GM19438 (cell line): ENCODE results near the gene RASSF4.

ENCODE experiments used
- ATAC-seq: cut with Tn5 transposase; IDR thresholded peaks from one replicate; pipeline ENCODE4 v1.9.1; 2021; ENCODE audit warnings: low read depth; ENCODE audit not compliant: unreplicated experiment

The RASSF4 gene

DNA sequence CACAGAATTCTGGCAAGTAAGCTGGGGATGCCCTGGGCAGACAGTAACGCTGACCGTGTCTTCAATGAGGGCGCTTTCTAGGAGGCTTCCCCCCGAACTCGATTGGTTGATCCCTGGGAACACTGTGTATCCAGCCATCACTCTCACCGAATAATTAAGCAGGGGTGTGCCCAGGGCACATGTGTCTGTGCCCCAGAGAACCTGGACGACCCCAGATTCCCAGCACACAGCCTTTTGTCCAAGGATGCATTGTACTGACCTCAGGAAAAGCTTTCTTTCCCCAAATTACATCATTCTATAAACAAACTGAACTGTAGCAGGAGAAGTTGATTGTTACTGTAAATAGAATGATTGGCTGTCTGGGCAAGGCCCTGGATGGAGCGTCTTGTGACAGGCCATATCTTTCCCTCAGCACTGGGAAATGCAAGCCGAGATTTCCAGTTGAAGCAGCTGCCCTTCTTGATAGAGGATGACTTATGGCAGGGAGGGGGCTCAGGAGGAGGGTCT lies 25.6 kb downstream of the RASSF4 start:
- no peak for ATAC-seq

DNA sequence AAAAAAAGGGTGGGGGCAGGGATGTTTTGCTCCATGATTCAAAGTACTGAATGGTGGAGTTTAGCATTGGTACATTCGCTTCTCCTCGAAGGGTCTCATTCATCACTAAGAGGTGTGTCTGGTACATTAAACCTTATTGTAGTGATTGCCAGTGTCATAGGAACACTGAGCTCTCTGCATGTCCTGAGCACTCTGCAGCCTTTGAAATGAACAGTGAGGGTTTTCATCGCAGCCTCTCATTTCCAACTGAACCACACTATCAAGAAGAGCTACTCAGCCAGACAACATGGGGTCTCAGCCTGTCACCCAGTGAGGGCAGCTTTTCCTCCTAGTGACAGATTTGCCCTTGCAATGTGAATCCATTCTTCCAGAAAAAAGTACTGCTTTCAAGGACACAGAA lies 26.6 kb downstream of the RASSF4 start:
- no peak for ATAC-seq

DNA sequence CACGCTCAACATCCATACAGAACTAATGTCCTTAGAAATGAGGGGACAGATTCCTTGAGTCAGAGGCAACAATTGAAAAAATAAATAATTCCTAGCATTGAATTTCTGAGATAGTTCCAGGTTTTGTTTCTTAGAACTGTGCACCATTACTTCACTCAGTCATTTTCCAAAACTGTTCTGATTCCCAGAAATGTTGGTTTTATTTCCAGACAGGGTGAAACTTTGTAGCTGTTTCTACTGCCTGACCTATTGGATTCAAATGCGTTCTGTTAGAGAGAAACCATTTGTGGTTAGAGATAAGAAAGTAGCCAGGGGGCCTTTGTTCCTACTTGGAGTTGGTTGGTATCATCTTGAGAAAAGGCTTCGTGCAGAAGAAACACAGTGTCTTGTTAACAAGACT lies 27.1 kb downstream of the RASSF4 start:
- no peak for ATAC-seq

DNA sequence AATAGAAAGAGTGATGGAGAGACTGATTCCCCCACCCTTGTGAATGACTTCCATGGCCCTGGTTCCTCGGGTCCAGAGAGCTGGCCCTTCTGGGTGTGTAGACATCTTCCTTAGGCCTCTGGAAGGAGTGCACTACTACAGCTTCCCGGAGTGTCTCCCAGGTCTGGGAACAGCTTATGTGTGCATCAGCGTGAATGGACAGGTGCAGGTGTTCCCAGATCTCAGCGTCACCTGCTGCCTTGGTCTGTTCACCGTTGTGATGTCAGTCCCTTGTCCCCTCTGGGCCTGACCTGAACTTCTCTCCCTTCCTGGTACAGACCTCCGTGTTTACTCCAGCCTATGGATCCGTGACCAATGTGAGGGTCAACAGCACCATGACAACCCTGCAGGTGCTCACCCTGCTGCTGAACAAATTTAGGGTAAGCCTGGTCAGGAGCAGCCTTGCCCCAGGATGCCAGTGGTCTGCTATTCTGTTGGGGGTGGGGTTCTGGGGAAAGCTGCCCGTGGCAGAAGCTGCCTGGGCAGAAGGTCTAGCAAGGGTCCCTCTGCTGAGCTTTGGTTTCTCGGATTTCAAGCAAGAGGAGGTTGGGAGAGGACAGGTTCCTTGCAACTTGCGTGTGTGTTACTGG lies 29.5 kb downstream of the RASSF4 start:
- ATAC-seq: no peak

DNA sequence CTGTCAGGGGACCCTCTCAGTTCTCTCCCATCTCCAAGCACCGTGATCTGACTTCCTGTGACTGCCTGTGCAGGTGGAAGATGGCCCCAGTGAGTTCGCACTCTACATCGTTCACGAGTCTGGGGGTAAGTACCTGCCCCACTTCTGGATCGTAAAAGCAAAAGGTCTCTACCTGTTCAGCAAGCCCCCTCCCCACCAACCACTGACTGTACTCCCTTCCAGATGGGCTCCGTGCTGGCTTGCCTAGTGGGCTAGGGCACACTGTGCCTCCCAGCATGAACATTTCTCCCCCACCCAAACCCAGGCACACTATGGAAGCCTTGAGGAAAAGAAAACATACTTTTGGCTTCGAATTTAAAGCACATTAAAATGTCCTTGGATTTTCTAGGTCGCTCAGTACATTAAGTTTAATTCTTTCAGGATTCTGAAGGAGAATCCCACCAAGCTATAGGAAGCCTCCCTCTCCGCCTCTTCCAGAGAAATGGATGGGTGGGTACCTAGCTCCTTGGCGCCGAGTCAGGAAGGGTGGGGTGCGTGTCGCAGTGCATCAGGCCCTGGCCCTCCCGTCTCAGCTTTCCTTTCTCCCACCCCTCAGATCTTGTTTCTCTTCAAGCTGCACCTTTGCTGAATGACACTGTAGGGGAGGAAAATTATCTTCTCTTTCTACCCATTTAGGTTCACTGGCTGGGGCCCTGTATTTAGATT lies 30.1 kb downstream of the RASSF4 start:
- ATAC-seq: no peak

DNA sequence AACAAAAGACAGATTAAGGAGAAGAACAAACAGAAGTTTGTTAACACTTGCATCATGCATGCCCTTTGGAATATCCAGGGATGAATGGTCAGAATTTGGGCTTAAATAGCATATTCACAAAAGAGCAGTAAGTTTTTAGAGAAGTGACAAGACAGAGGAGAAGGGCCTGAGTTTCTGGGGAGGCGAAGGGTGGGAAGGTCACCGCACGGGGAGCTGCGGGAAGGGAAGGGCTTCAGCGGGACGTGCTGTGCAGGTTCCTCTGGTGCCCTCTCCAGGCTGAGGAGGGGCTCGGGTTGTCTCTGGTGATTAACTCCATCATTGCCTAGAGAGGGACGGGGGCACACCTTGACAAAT lies 30.7 kb downstream of the RASSF4 start:
- no peak for ATAC-seq

DNA sequence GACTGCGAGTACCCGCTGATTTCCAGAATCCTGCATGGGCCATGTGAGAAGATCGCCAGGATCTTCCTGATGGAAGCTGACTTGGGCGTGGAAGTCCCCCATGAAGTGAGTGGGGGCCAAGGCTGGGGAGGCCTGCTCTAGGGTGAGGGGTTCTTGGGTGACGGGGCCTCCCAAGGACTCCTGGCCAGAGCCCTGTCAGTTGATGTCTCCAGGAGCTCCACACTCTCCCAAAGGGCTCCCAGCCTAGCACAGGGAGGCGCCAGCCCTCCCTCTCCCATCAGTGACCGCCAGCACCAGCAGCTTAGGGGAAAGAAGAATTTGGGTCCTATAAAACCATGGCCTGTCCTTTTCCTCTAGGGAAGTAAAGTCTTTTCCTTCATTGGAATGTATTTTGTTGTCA lies 31.4 kb downstream of the RASSF4 start:
- no peak for ATAC-seq

DNA sequence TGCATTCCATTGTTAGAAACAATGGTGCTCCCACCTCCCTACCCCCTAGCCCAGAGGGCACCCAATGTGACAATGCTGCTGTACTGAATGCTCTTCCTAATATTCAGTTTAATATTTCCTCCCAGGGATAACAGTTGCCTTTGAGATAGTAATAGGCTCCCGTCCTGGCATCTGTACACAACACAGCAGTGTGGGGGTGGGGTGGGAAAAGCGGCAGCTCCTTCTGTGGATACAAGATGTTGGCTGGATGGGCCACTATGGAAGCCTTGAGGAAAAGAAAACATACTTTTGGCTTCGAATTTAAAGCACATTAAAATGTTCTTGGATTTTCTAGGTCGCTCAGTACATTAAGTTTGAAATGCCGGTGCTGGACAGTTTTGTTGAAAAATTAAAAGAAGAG lies 32.0 kb downstream of the RASSF4 start:
- ATAC-seq: no peak

DNA sequence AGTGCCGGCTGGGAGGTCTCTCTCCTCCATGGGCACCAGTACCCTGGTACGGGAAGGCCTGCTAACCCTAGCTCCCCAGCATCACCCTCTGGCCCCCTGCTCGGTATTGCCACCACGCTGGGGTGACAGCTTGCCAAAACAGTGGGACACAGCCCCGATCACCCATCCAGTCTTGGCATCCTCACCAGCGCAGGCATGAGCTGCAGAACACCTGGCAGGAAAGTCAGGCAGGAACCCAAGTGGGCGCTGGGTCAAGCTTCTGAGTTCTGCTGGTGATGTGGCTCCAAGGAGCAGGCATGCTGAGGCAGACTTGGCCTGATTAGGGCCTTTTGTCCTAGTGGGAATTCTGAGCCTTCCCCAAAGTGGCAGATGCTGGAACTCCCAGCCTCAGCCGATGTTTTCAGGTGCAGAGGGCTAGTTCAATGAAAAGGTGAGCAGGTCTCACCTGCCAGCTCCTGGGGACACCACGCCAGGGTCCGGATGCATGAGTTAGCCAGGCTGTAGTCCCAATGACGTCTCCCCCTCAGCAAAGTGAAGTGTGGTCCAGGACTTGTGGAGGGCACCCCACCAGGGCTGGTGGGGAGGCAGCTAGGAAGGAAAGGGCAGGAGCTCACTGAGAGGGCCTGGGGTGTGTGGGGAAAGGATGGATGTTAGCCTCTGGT lies 32.6 kb downstream of the RASSF4 start:
- no peak for ATAC-seq

DNA sequence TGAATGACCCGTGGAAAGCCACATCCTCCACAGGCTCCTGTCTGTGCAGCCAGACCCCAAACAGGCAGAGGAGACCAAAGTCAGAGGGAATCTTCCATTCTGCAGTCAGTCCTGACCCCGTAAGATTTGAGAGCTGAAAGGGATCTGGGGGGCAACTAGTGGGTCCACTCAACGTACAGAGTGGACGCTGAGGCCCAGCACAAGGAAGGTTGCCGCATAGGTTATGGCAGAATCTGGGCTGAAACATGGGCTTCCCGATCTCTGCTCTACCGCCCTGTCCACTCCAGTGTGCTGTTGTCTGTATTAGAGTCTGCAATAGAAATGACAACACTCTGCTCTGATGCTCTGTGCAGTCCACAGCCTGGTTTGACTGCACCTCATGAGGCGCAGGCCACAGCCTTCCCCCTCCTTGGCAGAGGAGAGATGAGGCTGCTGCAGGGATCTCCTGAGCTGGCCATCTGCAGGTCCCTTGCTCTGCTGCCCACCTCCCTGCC lies 33.2 kb downstream of the RASSF4 start:
- ATAC-seq: no peak

DNA sequence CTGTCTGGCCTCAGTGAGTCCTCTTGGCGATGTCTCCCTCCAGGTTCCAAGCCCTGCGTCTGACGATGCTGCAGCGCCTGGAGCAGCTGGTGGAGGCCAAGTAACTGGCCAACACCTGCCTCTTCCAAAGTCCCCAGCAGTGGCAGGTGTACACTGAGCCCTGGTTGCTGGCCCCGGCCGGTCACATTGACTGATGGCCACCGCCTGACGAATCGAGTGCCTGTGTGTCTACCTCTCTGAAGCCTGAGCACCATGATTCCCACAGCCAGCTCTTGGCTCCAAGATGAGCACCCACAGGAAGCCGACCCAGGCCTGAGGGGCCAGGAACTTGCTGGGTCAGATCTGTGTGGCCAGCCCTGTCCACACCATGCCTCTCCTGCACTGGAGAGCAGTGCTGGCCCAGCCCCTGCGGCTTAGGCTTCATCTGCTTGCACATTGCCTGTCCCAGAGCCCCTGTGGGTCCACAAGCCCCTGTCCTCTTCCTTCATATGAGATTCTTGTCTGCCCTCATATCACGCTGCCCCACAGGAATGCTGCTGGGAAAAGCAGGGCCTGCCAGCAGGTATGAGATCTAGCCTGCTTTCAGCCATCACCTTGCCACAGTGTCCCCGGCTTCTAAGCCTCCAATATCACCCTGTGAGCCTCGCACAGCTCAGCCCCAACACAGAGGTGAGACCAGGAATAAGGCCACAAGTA lies 33.8 kb downstream of the RASSF4 start:
- no peak for ATAC-seq

DNA sequence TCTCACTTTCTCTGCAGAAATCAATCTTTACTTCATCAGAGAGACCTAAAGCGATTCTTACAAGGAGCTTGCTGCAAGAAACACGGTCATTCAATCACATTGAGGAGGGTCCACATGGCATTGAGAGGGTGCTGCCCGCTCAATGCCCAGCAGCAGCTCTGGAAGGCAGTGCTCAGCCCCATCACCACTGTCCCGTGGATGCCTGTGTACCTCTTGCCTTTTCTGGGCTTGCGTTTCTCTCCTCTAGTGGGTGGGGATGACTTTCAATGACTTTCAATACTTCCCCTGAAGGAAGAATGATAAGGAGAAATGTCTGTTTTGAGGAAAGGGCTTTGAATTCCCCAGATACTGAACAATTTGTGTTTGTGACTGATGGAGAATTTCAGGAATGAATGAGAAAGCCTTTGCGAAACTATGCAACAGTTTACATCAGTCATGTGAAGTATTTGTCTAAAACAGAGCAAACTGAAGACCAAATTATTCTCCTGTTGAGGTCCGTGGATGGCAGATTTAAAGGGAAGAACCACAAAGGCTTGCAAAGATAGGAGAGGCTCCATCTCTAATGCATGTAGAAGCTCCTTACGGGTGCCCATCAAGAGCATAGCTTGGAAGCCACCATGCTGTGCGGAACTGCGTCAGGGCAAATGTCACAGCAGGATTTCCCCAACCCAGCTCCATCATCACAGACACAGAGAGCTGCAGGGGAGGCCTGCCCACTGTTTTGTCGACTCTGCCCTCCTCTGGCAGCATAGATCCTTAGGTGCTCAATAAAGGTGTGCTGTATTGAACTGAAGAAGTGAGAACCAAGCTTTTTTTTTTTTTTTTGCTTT lies 34.5 kb downstream of the RASSF4 start:
- no peak for ATAC-seq

DNA sequence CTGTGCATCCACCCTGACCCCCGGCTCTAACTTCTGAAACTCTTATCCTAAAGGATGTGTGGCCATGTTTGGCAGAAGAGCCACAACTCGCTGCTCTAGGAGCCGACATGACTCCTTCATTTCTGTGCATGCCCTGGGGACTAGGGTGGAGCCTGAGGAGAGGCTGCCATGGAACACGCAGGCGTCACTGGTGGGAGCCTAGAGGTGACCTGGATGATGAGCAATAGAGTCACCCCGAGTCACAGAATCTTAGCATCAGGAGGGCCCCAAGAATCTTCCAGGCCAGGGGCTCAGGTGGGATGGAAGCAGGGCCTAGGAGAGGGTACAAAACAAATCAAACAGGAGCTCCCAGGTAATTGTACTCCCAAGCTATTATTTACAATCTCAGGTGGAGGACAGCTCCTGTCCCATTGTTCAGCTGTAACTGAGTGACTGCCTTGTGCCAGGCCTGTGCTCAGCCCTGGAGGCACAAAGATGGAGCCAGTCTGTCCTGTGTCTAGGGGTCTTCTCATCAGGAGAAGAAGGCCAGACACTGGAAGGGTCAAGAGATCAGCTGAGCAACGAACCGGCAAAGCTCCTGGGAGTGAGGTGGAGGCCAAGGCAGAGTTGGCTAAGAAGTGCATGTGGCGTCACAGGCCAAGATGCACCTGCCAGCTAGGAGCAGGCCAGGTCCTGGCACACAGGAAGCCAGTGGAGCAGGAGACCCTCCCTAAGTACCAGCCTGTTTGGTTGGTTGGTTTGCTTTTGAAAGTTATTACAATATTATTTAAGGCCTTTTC lies 35.3 kb downstream of the RASSF4 start:
- no peak for ATAC-seq

DNA sequence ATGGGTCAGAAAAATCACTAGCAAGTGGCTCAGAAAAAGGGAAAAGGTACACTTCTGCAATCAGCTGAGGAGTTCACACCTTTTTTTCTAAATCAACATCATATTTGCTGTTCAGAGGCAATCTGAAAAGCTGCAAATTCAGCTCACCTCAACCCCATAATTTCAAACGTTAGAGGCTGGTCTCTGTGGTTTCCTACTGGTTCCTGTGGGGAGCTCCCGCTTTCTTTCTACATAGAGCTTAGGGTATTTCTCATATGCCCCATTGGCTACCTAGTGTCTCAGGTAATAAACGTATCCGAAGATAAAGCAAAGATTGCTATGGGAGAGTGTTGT lies 35.9 kb downstream of the RASSF4 start:
- ATAC-seq: no peak

DNA sequence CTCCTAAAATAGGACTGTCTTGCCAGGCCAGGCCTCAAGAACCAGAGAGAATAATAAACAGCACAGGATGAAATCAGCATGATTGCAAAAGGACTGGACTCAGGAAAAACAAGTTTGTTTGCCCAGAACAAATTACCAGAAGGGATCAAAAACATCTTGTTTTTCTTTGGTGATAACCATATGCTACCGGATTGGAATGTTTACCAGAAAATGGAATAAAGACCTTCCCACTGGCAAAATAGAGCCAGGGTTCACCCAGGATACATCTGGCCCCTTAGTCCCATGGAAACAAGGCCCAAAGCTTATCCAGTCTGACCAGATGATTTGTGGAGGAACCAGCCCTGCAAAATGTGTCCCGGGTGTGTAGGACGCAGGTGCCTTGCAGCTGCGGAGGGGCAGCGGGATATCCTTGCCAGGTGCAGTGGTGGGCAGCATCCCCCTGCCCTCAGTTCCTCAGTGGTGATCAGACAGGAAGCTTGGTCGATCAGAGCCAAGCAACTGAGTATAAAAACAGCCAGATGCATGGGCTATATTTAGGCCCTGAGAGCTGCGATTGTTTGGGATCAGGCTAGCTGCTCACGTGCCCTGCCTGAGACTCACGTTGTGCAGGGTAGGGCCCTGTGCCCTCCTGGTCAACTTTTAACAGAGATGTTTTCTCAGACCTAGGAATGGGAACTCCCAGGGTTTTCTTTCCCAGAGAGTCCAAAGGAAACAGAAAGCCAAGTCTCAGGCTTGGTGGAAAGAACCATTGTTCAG lies 36.5 kb downstream of the RASSF4 start:
- no peak for ATAC-seq

DNA sequence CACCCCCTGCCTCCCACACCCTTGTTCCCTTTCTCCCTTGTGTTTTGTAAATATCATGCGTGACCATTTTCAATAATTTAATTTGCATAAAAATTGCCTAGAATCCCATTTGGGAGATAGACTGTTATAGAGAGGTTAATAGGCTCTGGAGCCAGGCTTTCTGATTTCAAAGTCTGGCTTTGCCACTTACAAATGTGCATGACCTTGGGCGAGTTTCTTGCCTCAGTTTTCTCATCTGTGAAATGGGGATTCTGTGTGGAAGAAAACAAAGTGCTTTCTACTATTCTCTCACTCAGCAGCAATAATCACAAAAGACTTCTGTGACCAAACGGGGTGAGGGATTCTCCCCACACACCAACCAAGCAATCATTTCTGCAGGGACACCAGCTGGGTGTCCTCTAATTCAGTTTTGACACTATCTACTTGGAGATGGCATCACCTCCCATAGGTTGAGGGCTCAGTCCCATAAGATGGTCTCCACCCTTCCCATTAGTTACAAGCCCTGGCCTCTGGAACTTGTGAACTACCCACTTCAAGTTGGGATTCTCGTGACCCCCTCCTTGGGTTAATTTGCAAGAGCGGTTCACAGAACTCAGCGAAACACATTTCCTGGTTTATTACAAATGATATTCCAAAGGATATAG lies 37.6 kb downstream of the RASSF4 start:
- no peak for ATAC-seq

DNA sequence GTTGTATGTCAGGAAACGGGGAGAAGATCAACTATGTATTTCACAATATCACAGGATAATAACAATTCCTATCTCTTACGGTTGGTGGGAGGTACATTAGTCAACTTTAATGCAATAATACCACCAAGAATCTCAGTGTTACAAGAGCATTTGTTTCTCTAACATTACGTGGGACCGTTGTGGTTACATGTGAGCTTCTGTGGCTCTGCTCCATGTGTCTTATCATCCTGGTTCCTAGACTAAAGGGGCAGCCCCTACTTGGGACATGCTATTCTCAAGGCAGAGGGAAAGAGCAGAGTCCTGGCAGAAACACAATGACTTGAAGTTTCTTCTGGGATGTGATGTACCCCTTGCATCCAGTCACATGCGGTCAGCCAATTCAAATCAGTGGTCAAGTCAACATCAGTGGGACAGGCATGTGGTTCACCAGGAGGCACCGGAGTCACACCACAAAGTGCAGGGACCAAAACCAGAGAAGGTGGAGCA lies 38.6 kb downstream of the RASSF4 start:
- ATAC-seq: no peak

DNA sequence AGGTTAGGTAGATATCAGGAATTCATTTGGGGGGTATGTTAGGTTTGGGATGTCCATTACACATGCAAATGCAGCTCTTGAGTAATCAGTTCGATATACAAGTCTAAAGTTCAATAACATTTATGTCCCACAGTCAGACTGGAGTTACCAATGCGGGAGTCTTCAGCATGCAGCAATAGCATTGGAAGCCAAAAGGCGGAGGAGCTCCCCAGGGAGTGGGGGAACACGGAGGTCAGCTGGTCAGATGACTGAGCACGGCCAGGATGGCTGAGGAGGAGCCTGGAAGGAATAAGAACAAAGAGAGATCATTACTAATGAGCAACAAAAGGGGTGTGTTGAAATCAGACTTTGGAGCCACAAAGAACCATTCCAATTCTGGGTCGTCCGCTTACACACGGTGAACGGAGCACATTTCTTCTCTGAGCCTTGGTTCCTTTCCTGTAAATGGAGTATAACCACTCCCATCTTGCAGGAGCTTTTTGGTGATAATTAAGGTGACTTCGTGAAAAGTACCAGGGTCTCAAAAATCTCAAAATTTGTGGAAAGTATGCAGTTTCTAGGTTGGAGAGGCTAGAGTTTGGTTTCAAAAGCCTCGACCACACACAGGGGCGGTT lies 40.6 kb downstream of the RASSF4 start:
- no peak for ATAC-seq
